CD14-positive monocyte (primary cell): ENCODE measurements around the gene FBXW11. TPM values are rescaled to one million over a fixed set of nuclear protein-coding genes. Genes with fewer than 3 reads are reported as not detected.

Experiments
- DNase-seq, 3 donors: peaks; one replicate each; pipeline ENCODE4 v3.0.0-alpha.2; 2011 to 2022
- H2AFZ ChIP-seq: 2 replicates; pipeline ENCODE4 v1.6.0; 2012; ENCODE audit warnings: mild to moderate bottlenecking, low read depth, low read length, inconsistent platforms; ENCODE audit not compliant: insufficient read depth, poor library complexity, severe bottlenecking
- H3K27ac ChIP-seq, 2 donors: 1 replicate in 1 of 2; 2 replicates in 1 of 2; pipeline ENCODE4 v1.5.1; 2012 to 2013; ENCODE audit warnings: low read length in 2 of 2, control low read depth in 1 of 2, inconsistent platforms in 1 of 2, low read depth in 1 of 2, mild to moderate bottlenecking in 1 of 2
- H3K27me3 ChIP-seq, 2 donors: one replicate each; pipeline versions ENCODE4 v1.6.0 to v1.6.1; 2011 to 2013; ENCODE audit warnings: low read length in 2 of 2; ENCODE audit not compliant: control insufficient read depth in 2 of 2, insufficient read depth in 2 of 2
- H3K36me3 ChIP-seq, 2 donors: replicated peaks in 1 of 2; 1 replicate in 1 of 2; 2 replicates in 1 of 2; pipeline versions ENCODE4 v1.5.1 to v1.6.1; 2012 to 2013; ENCODE audit warnings: low read length in 2 of 2, control low read depth in 1 of 2, inconsistent platforms in 1 of 2, mild to moderate bottlenecking in 1 of 2; ENCODE audit not compliant: insufficient read depth in 2 of 2, control insufficient read depth in 1 of 2
- H3K4me1 ChIP-seq, 2 donors: 1 replicate in 1 of 2; 2 replicates in 1 of 2; pipeline versions ENCODE4 v1.5.1 to v1.6.1; 2012 to 2013; ENCODE audit warnings: low read length in 2 of 2, control low read depth in 1 of 2, inconsistent platforms in 1 of 2, mild to moderate bottlenecking in 1 of 2, moderate library complexity in 1 of 2; ENCODE audit not compliant: insufficient read depth in 2 of 2, control insufficient read depth in 1 of 2
- H3K4me2 ChIP-seq: replicated peaks from 2 replicates; pipeline ENCODE3; 2012; ENCODE audit warnings: low read length, moderate library complexity, mild to moderate bottlenecking; ENCODE audit not compliant: poor library complexity, severe bottlenecking; ENCODE audit errors: extremely low read depth
- H3K4me3 ChIP-seq, 3 experiments: fragments of 200-600 bp in 1 of 3; sonication (generic) in 1 of 3; replicated peaks in 1 of 3; 1 replicate in 2 of 3; 2 replicates in 1 of 3; pipeline ENCODE4 v1.5.1; 2011 to 2013; ENCODE audit warnings: low read length in 3 of 3, mild to moderate bottlenecking in 3 of 3, control low read depth in 2 of 3, low read depth in 2 of 3, inconsistent platforms in 1 of 3, moderate library complexity in 1 of 3
- H3K79me2 ChIP-seq: 2 replicates; pipeline ENCODE4 v1.6.0; 2012; ENCODE audit warnings: mild to moderate bottlenecking, control low read depth, inconsistent platforms, low read length, moderate library complexity; ENCODE audit not compliant: insufficient read depth
- H3K9ac ChIP-seq: 2 replicates; pipeline ENCODE4 v1.6.0; 2017; ENCODE audit warnings: low read length, mild to moderate bottlenecking; ENCODE audit not compliant: insufficient read depth, poor library complexity, severe bottlenecking
- H3K9me3 ChIP-seq, 2 donors: replicated peaks in 1 of 2; 1 replicate in 1 of 2; 2 replicates in 1 of 2; pipeline versions ENCODE4 v1.5.1 to v1.6.1; 2012 to 2013; ENCODE audit warnings: low read length in 2 of 2, control low read depth in 1 of 2; ENCODE audit not compliant: control insufficient read depth in 1 of 2, insufficient read depth in 1 of 2
- H4K20me1 ChIP-seq: 2 replicates; pipeline ENCODE4 v1.6.0; 2012; ENCODE audit warnings: mild to moderate bottlenecking, low read length, control low read depth, moderate library complexity; ENCODE audit not compliant: insufficient read depth
- H3K27ac Mint-ChIP-seq, 7 donors: one replicate each; pipeline ENCODE4 v1.8.0; 2020; ENCODE audit warnings: mild to moderate bottlenecking in 7 of 7, mixed read lengths in 7 of 7, moderate library complexity in 6 of 7, inconsistent platforms in 2 of 7
- H3K27me3 Mint-ChIP-seq, 3 donors: one replicate each; pipeline ENCODE4 v1.8.0; 2021 to 2022; ENCODE audit warnings: low read depth in 3 of 3, mild to moderate bottlenecking in 3 of 3, mixed read lengths in 3 of 3, moderate library complexity in 3 of 3, inconsistent platforms in 1 of 3
- H3K36me3 Mint-ChIP-seq, 2 donors: one replicate each; pipeline ENCODE4 v1.8.0; 2020; ENCODE audit warnings: mixed read lengths in 2 of 2, inconsistent platforms in 1 of 2, mild to moderate bottlenecking in 1 of 2
- H3K4me1 Mint-ChIP-seq: one replicate; pipeline ENCODE4 v1.8.0; 2020; ENCODE audit warnings: mild to moderate bottlenecking, mixed read lengths
- H3K4me3 Mint-ChIP-seq, 2 donors: one replicate each; pipeline ENCODE4 v1.8.0; 2020; ENCODE audit warnings: mild to moderate bottlenecking in 2 of 2, mixed read lengths in 2 of 2, moderate library complexity in 1 of 2
- H3K9me3 Mint-ChIP-seq, 7 donors: one replicate each; pipeline ENCODE4 v1.8.0; 2020 to 2022; ENCODE audit warnings: mixed read lengths in 7 of 7, mild to moderate bottlenecking in 6 of 7, moderate library complexity in 6 of 7, inconsistent platforms in 2 of 7
- WGBS: methylation state at CpG from one replicate; pipeline ENCODE4 v1.1.5; 2013; ENCODE audit warnings: missing lambda C conversion rate; ENCODE audit not compliant: insufficient coverage; 5-methylcytosine and 5-hydroxymethylcytosine counted together
- intact Hi-C, 2 donors: fragments of 100-400 bp; cut with micrococcal nuclease; formaldehyde crosslinking; loops; one replicate each; pipeline versions ENCODE4 v1.15.0 to v1.15.1; 2023
- polyA plus RNA-seq, 3 donors: library from polyadenylated mRNA; depleted of rRNA in 1 of 3; unstranded in 2 of 3; stranded (reverse) in 1 of 3; fragments of 300-500 nt in 2 of 3; fragments of >200 nt in 1 of 3; fragmentation: Illumina TruSeq in 2 of 3; gene quantifications; 1 replicate in 2 of 3; 2 replicates in 1 of 3; pipeline ENCODE4 v1.2.3, GENCODE V29; 2012 to 2021
- TF ChIP-seq, protein P1 (sequence below): fragments of 200-600 bp; IDR thresholded peaks from one replicate; pipeline ENCODE4 v1.8.0; 2022; ENCODE audit warnings: antibody characterized with exemption, mild to moderate bottlenecking

The FBXW11 gene
- polyA plus RNA-seq, 3 donors, result 15.0 to 24.5 (median 18.2) TPM

GRCh38 chr5:171842777-171843328, 163.6 kb downstream of the FBXW11 start:
- WGBS, result 83% methylated on average over 2 of the region's 5 CpGs
- H3K9me3 ChIP-seq, result peaks cover 0 to 5% of the 10 kb centered on the region in 2 donors
- H3K4me2 ChIP-seq, result no peak overlapping the region
- peaks cover 3 to 5% (median 4%) of the 10 kb centered on the region in 3 donors for H3K27me3 Mint-ChIP-seq
- no peak overlapping the region for H3K4me3 ChIP-seq
- peaks cover 40 to 49% of the 10 kb centered on the region in 2 donors for H3K4me1 ChIP-seq
- no peak for DNase-seq
- TF ChIP-seq, protein P1, sequence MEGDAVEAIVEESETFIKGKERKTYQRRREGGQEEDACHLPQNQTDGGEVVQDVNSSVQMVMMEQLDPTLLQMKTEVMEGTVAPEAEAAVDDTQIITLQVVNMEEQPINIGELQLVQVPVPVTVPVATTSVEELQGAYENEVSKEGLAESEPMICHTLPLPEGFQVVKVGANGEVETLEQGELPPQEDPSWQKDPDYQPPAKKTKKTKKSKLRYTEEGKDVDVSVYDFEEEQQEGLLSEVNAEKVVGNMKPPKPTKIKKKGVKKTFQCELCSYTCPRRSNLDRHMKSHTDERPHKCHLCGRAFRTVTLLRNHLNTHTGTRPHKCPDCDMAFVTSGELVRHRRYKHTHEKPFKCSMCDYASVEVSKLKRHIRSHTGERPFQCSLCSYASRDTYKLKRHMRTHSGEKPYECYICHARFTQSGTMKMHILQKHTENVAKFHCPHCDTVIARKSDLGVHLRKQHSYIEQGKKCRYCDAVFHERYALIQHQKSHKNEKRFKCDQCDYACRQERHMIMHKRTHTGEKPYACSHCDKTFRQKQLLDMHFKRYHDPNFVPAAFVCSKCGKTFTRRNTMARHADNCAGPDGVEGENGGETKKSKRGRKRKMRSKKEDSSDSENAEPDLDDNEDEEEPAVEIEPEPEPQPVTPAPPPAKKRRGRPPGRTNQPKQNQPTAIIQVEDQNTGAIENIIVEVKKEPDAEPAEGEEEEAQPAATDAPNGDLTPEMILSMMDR, result no peak
- H3K4me3 Mint-ChIP-seq, result no peak overlapping the region
- no peaks in the 10 kb centered on the region for H4K20me1 ChIP-seq
- no peak overlapping the region for H3K27ac ChIP-seq
- peaks cover 0 to 5% of the 10 kb centered on the region in 2 donors for H3K36me3 Mint-ChIP-seq
- no peaks in the 10 kb centered on the region for H3K79me2 ChIP-seq
- no peak overlapping the region for H2AFZ ChIP-seq
- intact Hi-C loops, result no loop called here
- no peak overlapping the region for H3K9ac ChIP-seq
- peaks cover 51% of the 10 kb centered on the region for H3K4me1 Mint-ChIP-seq
- peaks cover 0 to 12% (median 5%) of the 10 kb centered on the region in 7 donors for H3K9me3 Mint-ChIP-seq
- H3K27me3 ChIP-seq, result no peaks in the 10 kb centered on the region
- no peaks in the 10 kb centered on the region for H3K36me3 ChIP-seq
- H3K27ac Mint-ChIP-seq, result peak overlapping the region in 1 of 7 donors; percentile 32

DNA sequence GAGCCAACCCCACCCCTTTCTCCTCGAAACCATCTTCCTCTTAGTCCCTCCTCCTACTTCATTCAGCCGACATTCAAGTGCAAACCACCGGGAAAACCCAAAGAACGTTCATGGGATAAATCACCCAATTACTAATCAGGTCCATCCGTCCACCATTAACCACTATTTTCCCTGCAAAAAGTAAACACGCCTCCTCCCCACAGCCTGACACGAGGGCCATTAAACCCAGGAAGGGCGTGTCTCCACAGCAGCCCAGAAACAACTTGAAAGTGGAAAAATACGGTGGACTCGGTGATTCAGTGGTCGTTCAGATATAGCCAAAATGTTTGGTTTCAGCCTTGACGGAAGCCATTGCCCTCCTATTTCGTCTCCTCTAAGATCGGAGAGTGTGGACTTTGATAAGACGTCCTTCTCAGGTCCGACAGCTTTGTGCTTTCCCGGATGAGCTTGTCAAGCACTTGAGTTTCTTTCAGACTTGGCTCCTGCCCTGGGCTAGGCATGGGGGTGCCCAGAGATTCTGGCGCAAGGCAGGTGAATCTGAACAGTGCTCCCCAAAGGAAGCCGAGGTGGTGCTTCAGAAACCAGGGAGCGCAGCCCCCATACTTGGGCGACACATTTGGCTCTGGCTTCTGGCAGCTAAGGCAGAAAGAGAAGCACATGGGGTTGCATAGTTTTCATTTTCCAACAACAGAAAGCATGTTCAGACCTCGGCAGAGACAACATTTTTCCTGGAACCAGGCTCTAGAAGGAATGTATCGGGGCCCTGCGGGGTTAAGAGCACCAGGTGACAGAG, 164.3 kb downstream of the FBXW11 start:
- WGBS, result 64% methylated on average over 24 of the region's 24 CpGs
- intact Hi-C loops, result no loop called here
- Histone ChIP-seq H2AFZ (peak overlapping the region; percentile 16), H3K36me3 (no peaks in the 10 kb centered on the region), H3K27ac (no peak overlapping the region), H3K9ac (no peak overlapping the region), H3K9me3 (peaks cover 0 to 5% of the 10 kb centered on the region in 2 donors), H3K4me1 (peaks cover 40 to 49% of the 10 kb centered on the region in 2 donors), H4K20me1 (no peaks in the 10 kb centered on the region), H3K79me2 (no peaks in the 10 kb centered on the region), H3K27me3 (no peaks in the 10 kb centered on the region), H3K4me2 (peak overlapping the region; percentile 3), H3K4me3 (no peak overlapping the region)
- Mint-ChIP-seq H3K9me3 (peaks cover 0 to 12% (median 5%) of the 10 kb centered on the region in 7 donors), H3K4me1 (peaks cover 51% of the 10 kb centered on the region), H3K4me3 (peak overlapping the region; percentile 4 to 74), H3K36me3 (peaks cover 0 to 1% of the 10 kb centered on the region in 2 donors), H3K27me3 (peaks cover 3 to 5% (median 4%) of the 10 kb centered on the region in 3 donors), H3K27ac (peak overlapping the region in 2 of 7 donors; percentile 42 to 62)
- TF ChIP-seq, protein P1, result no peak
- no peak for DNase-seq
